B cell (primary cell): ENCODE measurements around the gene TMEM247.

ENCODE experiments used
- EZH2 ChIP-seq: IDR thresholded peaks from 2 replicates; pipeline ENCODE4 v1.6.1; 2012; ENCODE audit warnings: borderline replicate concordance, low read depth, mild to moderate bottlenecking, moderate library complexity, low read length; ENCODE audit not compliant: insufficient read depth, poor library complexity, severe bottlenecking
- TF ChIP-seq, protein P1 (sequence below): fragments of 200-600 bp; IDR thresholded peaks from one replicate; pipeline ENCODE4 v1.8.0; 2022; ENCODE audit warnings: antibody characterized with exemption, mild to moderate bottlenecking

DNA sequence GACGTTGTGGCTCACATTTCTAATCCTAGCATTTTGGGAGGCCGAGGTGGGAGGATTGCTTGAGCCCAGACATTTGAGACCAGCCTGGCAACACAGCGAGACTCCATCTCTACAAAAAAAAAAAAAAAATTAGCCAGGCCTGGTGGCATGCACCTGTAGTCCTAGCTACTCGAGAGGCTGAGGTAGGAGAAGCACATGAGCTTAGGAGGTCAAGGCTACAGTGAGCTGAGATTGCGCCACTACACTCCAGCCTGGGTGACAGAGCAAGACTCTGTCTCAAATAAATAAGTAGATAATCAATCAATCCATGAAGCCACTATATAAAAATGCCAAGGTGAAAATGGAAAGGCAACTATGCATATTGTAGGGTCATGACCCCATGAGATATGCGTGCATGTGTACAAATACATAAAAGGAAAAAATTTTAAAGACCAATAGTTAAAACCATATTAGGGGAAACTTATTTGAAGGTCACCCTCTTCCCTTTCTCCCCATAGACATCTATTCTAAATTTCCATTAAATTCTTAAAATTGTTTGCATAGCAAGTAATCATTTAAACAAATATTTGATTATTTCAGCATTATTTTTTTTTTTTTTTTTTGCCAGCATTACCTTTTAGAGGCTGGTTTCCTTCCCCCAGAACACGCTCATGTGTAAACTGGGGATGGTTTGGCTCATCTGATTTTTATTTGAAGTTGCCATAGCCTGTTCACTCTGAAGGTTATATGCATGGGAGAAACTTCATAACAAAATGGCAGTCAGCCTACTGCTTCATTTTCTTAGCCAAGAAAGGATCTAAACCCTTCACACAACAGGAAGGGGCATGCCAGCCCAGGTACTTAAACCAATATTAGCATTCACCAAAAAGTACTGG is 37.3 kb upstream of the TMEM247 start:
- TF ChIP-seq, protein P1, sequence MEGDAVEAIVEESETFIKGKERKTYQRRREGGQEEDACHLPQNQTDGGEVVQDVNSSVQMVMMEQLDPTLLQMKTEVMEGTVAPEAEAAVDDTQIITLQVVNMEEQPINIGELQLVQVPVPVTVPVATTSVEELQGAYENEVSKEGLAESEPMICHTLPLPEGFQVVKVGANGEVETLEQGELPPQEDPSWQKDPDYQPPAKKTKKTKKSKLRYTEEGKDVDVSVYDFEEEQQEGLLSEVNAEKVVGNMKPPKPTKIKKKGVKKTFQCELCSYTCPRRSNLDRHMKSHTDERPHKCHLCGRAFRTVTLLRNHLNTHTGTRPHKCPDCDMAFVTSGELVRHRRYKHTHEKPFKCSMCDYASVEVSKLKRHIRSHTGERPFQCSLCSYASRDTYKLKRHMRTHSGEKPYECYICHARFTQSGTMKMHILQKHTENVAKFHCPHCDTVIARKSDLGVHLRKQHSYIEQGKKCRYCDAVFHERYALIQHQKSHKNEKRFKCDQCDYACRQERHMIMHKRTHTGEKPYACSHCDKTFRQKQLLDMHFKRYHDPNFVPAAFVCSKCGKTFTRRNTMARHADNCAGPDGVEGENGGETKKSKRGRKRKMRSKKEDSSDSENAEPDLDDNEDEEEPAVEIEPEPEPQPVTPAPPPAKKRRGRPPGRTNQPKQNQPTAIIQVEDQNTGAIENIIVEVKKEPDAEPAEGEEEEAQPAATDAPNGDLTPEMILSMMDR, result no peak
- TF ChIP-seq EZH2, result no peak
